ENCODE results near the gene TULP3. TPM values are rescaled to one million over a fixed set of nuclear protein-coding genes. Genes with fewer than 3 reads are reported as not detected.

The TULP3 gene
- polyA plus RNA-seq, 4 donors, result 3.1 to 10.5 (median 5.5) TPM

GRCh38 chr12:2924019-2924418, 33.3 kb downstream of the TULP3 start:
- no peak overlapping the region for H3K4me3 ChIP-seq (ENCODE audit: low read depth in 1 of 3, low read length in 3 of 3)
- no peaks in the 10 kb centered on the region for H3K9me3 ChIP-seq (ENCODE audit: control insufficient read depth in 2 of 2, insufficient read depth in 1 of 2, low read depth in 1 of 2, low read length in 1 of 2)
- DNase-seq (no peak), FAIRE-seq (no peak)
- H3K27ac ChIP-seq (ENCODE audit: low read depth in 1 of 3, low read length in 2 of 3), result no peak overlapping the region
- H3K4me1 ChIP-seq (ENCODE audit: control insufficient read depth in 3 of 3, insufficient read depth in 2 of 3, low read depth in 1 of 3, low read length in 2 of 3), result no peaks in the 10 kb centered on the region
- H3K36me3 ChIP-seq (ENCODE audit: control insufficient read depth in 3 of 3, insufficient read depth in 2 of 3, low read depth in 1 of 3, low read length in 3 of 3), result peaks cover 0 to 24% (median 2%) of the 10 kb centered on the region in 3 donors
- WGBS, 3 donors, result 94 to 95% (median 95%) methylated on average over 3 of the region's 3 CpGs
- H3K27me3 ChIP-seq (ENCODE audit: control insufficient read depth in 3 of 3, insufficient read depth in 3 of 3, low read length in 3 of 3), result no peaks in the 10 kb centered on the region

- Histone ChIP-seq H3K27me3 (ENCODE audit: control insufficient read depth in 3 of 3, insufficient read depth in 3 of 3, low read length in 3 of 3) (no peaks in the 10 kb centered on the region), H3K9me3 (ENCODE audit: control insufficient read depth in 2 of 2, insufficient read depth in 1 of 2, low read depth in 1 of 2, low read length in 1 of 2) (no peaks in the 10 kb centered on the region), H3K4me1 (ENCODE audit: control insufficient read depth in 3 of 3, insufficient read depth in 2 of 3, low read depth in 1 of 3, low read length in 2 of 3) (no peaks in the 10 kb centered on the region), H3K4me3 (ENCODE audit: low read depth in 1 of 3, low read length in 3 of 3) (no peak overlapping the region), H3K27ac (ENCODE audit: low read depth in 1 of 3, low read length in 2 of 3) (no peak overlapping the region), H3K36me3 (ENCODE audit: control insufficient read depth in 3 of 3, insufficient read depth in 2 of 3, low read depth in 1 of 3, low read length in 3 of 3) (peaks cover 0 to 23% (median 2%) of the 10 kb centered on the region in 3 donors)
- 82 to 89% (median 86%) methylated on average over 6 of the region's 6 CpGs for WGBS, 3 donors
- FAIRE-seq, result no peak
- DNase-seq, result no peak
Observed at GRCh38 chr12:2925322-2925995, 34.8 kb downstream of the TULP3 start.

GRCh38 chr12:2930865-2931264, 40.2 kb downstream of the TULP3 start:
- no peak overlapping the region for H3K4me3 ChIP-seq (ENCODE audit: low read depth in 1 of 3, low read length in 3 of 3)
- WGBS, 3 donors, result 84 to 91% (median 88%) methylated on average over 8 of the region's 8 CpGs
- no peaks in the 10 kb centered on the region for H3K4me1 ChIP-seq (ENCODE audit: control insufficient read depth in 3 of 3, insufficient read depth in 2 of 3, low read depth in 1 of 3, low read length in 2 of 3)
- no peaks in the 10 kb centered on the region for H3K9me3 ChIP-seq (ENCODE audit: control insufficient read depth in 2 of 2, insufficient read depth in 1 of 2, low read depth in 1 of 2, low read length in 1 of 2)
- H3K27ac ChIP-seq (ENCODE audit: low read depth in 1 of 3, low read length in 2 of 3), result no peak overlapping the region
- DNase-seq (no peak), FAIRE-seq (no peak)
- H3K27me3 ChIP-seq (ENCODE audit: control insufficient read depth in 3 of 3, insufficient read depth in 3 of 3, low read length in 3 of 3), result no peaks in the 10 kb centered on the region
- peaks cover 0 to 27% (median 3%) of the 10 kb centered on the region in 3 donors for H3K36me3 ChIP-seq (ENCODE audit: control insufficient read depth in 3 of 3, insufficient read depth in 2 of 3, low read depth in 1 of 3, low read length in 3 of 3)

- WGBS, 3 donors, result 96 to 97% (median 97%) methylated on average over 6 of the region's 6 CpGs
- H3K27me3 ChIP-seq (ENCODE audit: control insufficient read depth in 3 of 3, insufficient read depth in 3 of 3, low read length in 3 of 3), result no peaks in the 10 kb centered on the region
- peaks cover 3 to 27% (median 3%) of the 10 kb centered on the region in 3 donors for H3K36me3 ChIP-seq (ENCODE audit: control insufficient read depth in 3 of 3, insufficient read depth in 2 of 3, low read depth in 1 of 3, low read length in 3 of 3)
- DNase-seq (no peak), FAIRE-seq (no peak)
- no peaks in the 10 kb centered on the region for H3K9me3 ChIP-seq (ENCODE audit: control insufficient read depth in 2 of 2, insufficient read depth in 1 of 2, low read depth in 1 of 2, low read length in 1 of 2)
- no peak overlapping the region for H3K27ac ChIP-seq (ENCODE audit: low read depth in 1 of 3, low read length in 2 of 3)
- H3K4me3 ChIP-seq (ENCODE audit: low read depth in 1 of 3, low read length in 3 of 3), result no peak overlapping the region
- no peaks in the 10 kb centered on the region for H3K4me1 ChIP-seq (ENCODE audit: control insufficient read depth in 3 of 3, insufficient read depth in 2 of 3, low read depth in 1 of 3, low read length in 2 of 3)
Observed at GRCh38 chr12:2933586-2933985, 42.9 kb downstream of the TULP3 start.

- no peaks in the 10 kb centered on the region for H3K27me3 ChIP-seq (ENCODE audit: control insufficient read depth in 3 of 3, insufficient read depth in 3 of 3, low read length in 3 of 3)
- WGBS, 3 donors, result 92 to 93% (median 92%) methylated on average over 6 of the region's 6 CpGs
- peaks cover 3 to 34% (median 6%) of the 10 kb centered on the region in 3 donors for H3K36me3 ChIP-seq (ENCODE audit: control insufficient read depth in 3 of 3, insufficient read depth in 2 of 3, low read depth in 1 of 3, low read length in 3 of 3)
- no peak overlapping the region for H3K27ac ChIP-seq (ENCODE audit: low read depth in 1 of 3, low read length in 2 of 3)
- FAIRE-seq (no peak), DNase-seq (no peak)
- no peak overlapping the region for H3K4me3 ChIP-seq (ENCODE audit: low read depth in 1 of 3, low read length in 3 of 3)
- no peaks in the 10 kb centered on the region for H3K9me3 ChIP-seq (ENCODE audit: control insufficient read depth in 2 of 2, insufficient read depth in 1 of 2, low read depth in 1 of 2, low read length in 1 of 2)
- no peaks in the 10 kb centered on the region for H3K4me1 ChIP-seq (ENCODE audit: control insufficient read depth in 3 of 3, insufficient read depth in 2 of 3, low read depth in 1 of 3, low read length in 2 of 3)
Observed at GRCh38 chr12:2934371-2934770, 43.7 kb downstream of the TULP3 start.

GRCh38 chr12:2936301-2936700, 45.6 kb downstream of the TULP3 start:
- no peaks in the 10 kb centered on the region for H3K4me1 ChIP-seq (ENCODE audit: control insufficient read depth in 3 of 3, insufficient read depth in 2 of 3, low read depth in 1 of 3, low read length in 2 of 3)
- peaks cover 1 to 39% (median 9%) of the 10 kb centered on the region in 3 donors for H3K36me3 ChIP-seq (ENCODE audit: control insufficient read depth in 3 of 3, insufficient read depth in 2 of 3, low read depth in 1 of 3, low read length in 3 of 3)
- H3K4me3 ChIP-seq (ENCODE audit: low read depth in 1 of 3, low read length in 3 of 3), result no peak overlapping the region
- FAIRE-seq (no peak), DNase-seq (no peak)
- 91 to 97% (median 94%) methylated on average over 11 of the region's 11 CpGs for WGBS, 3 donors
- H3K9me3 ChIP-seq (ENCODE audit: control insufficient read depth in 2 of 2, insufficient read depth in 1 of 2, low read depth in 1 of 2, low read length in 1 of 2), result no peaks in the 10 kb centered on the region
- H3K27me3 ChIP-seq (ENCODE audit: control insufficient read depth in 3 of 3, insufficient read depth in 3 of 3, low read length in 3 of 3), result no peaks in the 10 kb centered on the region
- no peak overlapping the region for H3K27ac ChIP-seq (ENCODE audit: low read depth in 1 of 3, low read length in 2 of 3)

GRCh38 chr12:2937500-2937899, 46.8 kb downstream of the TULP3 start:
- H3K27me3 ChIP-seq (ENCODE audit: control insufficient read depth in 3 of 3, insufficient read depth in 3 of 3, low read length in 3 of 3), result no peaks in the 10 kb centered on the region
- no peaks in the 10 kb centered on the region for H3K4me1 ChIP-seq (ENCODE audit: control insufficient read depth in 3 of 3, insufficient read depth in 2 of 3, low read depth in 1 of 3, low read length in 2 of 3)
- H3K9me3 ChIP-seq (ENCODE audit: control insufficient read depth in 2 of 2, insufficient read depth in 1 of 2, low read depth in 1 of 2, low read length in 1 of 2), result no peaks in the 10 kb centered on the region
- no peak overlapping the region for H3K4me3 ChIP-seq (ENCODE audit: low read depth in 1 of 3, low read length in 3 of 3)
- no peak for DNase-seq
- no peak for FAIRE-seq
- no peak overlapping the region for H3K27ac ChIP-seq (ENCODE audit: low read depth in 1 of 3, low read length in 2 of 3)
- peaks cover 1 to 40% (median 9%) of the 10 kb centered on the region in 3 donors for H3K36me3 ChIP-seq (ENCODE audit: control insufficient read depth in 3 of 3, insufficient read depth in 2 of 3, low read depth in 1 of 3, low read length in 3 of 3)
- 83 to 84% (median 84%) methylated on average over 3 of the region's 3 CpGs for WGBS, 3 donors

GRCh38 chr12:2939191-2939590, 48.5 kb downstream of the TULP3 start:
- FAIRE-seq, result no peak
- H3K4me3 ChIP-seq (ENCODE audit: low read depth in 1 of 3, low read length in 3 of 3), result no peak overlapping the region
- 92 to 94% (median 92%) methylated on average over 5 of the region's 5 CpGs for WGBS, 3 donors
- H3K36me3 ChIP-seq (ENCODE audit: control insufficient read depth in 3 of 3, insufficient read depth in 2 of 3, low read depth in 1 of 3, low read length in 3 of 3), result peaks cover 1 to 34% (median 9%) of the 10 kb centered on the region in 3 donors
- no peaks in the 10 kb centered on the region for H3K27me3 ChIP-seq (ENCODE audit: control insufficient read depth in 3 of 3, insufficient read depth in 3 of 3, low read length in 3 of 3)
- H3K9me3 ChIP-seq (ENCODE audit: control insufficient read depth in 2 of 2, insufficient read depth in 1 of 2, low read depth in 1 of 2, low read length in 1 of 2), result no peaks in the 10 kb centered on the region
- H3K4me1 ChIP-seq (ENCODE audit: control insufficient read depth in 3 of 3, insufficient read depth in 2 of 3, low read depth in 1 of 3, low read length in 2 of 3), result no peaks in the 10 kb centered on the region
- no peak for DNase-seq
- no peak overlapping the region for H3K27ac ChIP-seq (ENCODE audit: low read depth in 1 of 3, low read length in 2 of 3)

- FAIRE-seq (no peak), DNase-seq (no peak)
- no peaks in the 10 kb centered on the region for H3K27me3 ChIP-seq (ENCODE audit: control insufficient read depth in 3 of 3, insufficient read depth in 3 of 3, low read length in 3 of 3)
- no peak overlapping the region for H3K27ac ChIP-seq (ENCODE audit: low read depth in 1 of 3, low read length in 2 of 3)
- no peaks in the 10 kb centered on the region for H3K9me3 ChIP-seq (ENCODE audit: control insufficient read depth in 2 of 2, insufficient read depth in 1 of 2, low read depth in 1 of 2, low read length in 1 of 2)
- peaks cover 0 to 30% (median 9%) of the 10 kb centered on the region in 3 donors for H3K36me3 ChIP-seq (ENCODE audit: control insufficient read depth in 3 of 3, insufficient read depth in 2 of 3, low read depth in 1 of 3, low read length in 3 of 3)
- no peaks in the 10 kb centered on the region for H3K4me1 ChIP-seq (ENCODE audit: control insufficient read depth in 3 of 3, insufficient read depth in 2 of 3, low read depth in 1 of 3, low read length in 2 of 3)
- 65 to 76% (median 68%) methylated on average over 10 of the region's 10 CpGs for WGBS, 3 donors
- no peak overlapping the region for H3K4me3 ChIP-seq (ENCODE audit: low read depth in 1 of 3, low read length in 3 of 3)
Observed at GRCh38 chr12:2940564-2940963, 49.9 kb downstream of the TULP3 start.
